ACC112 (cell line): Measurements from ENCODE around the gene TSPEAR.
"Not testable (repeated sequence)": the region's sequence is repeated elsewhere in the genome, so short reads cannot be mapped to it uniquely, and the experiment has no call there.

Source experiments
- H2AFZ ChIP-seq: fragments of 200-600 bp; sonication (generic); one replicate; pipeline ENCODE4 v1.6.0; 2017; ENCODE audit warnings: antibody characterized with exemption, low read length; ENCODE audit not compliant: unreplicated experiment
- H3K27ac ChIP-seq: fragments of 200-600 bp; sonication (generic); 2 replicates; pipeline ENCODE4 v1.5.1; 2014; ENCODE audit warnings: low read depth, mild to moderate bottlenecking, antibody characterized with exemption, low read length, moderate library complexity
- H3K27me3 ChIP-seq: fragments of 200-600 bp; sonication (generic); 2 replicates; pipeline ENCODE4 v1.6.1; 2014; ENCODE audit warnings: mild to moderate bottlenecking, antibody characterized with exemption, low read length, moderate library complexity, mixed read lengths; ENCODE audit not compliant: insufficient read depth
- H3K36me3 ChIP-seq: fragments of 200-600 bp; sonication (generic); 2 replicates; pipeline ENCODE4 v1.6.1; 2016; ENCODE audit warnings: mild to moderate bottlenecking, antibody characterized with exemption, low read length, moderate library complexity, mixed read lengths; ENCODE audit not compliant: insufficient read depth
- H3K4me1 ChIP-seq: fragments of 200-600 bp; sonication (generic); one replicate; pipeline ENCODE4 v1.6.1; 2016; ENCODE audit warnings: low read length, mixed read lengths; ENCODE audit not compliant: insufficient read depth, unreplicated experiment, control insufficient read depth
- H3K4me3 ChIP-seq: fragments of 200-600 bp; sonication (generic); 2 replicates; pipeline ENCODE4 v1.5.1; 2014; ENCODE audit warnings: mild to moderate bottlenecking, low read depth, low read length
- H3K79me2 ChIP-seq: fragments of 200-600 bp; sonication (generic); one replicate; pipeline ENCODE4 v1.6.0; 2016; ENCODE audit warnings: low read length; ENCODE audit not compliant: control insufficient read depth, unreplicated experiment, insufficient read depth

The TSPEAR gene

GRCh38 chr21:44574457-44575306, 136.7 kb downstream of the TSPEAR start:
- H3K27me3 ChIP-seq: peaks cover 7% of the 10 kb centered on the region; the same call in 1 of the 2 replicates

DNA sequence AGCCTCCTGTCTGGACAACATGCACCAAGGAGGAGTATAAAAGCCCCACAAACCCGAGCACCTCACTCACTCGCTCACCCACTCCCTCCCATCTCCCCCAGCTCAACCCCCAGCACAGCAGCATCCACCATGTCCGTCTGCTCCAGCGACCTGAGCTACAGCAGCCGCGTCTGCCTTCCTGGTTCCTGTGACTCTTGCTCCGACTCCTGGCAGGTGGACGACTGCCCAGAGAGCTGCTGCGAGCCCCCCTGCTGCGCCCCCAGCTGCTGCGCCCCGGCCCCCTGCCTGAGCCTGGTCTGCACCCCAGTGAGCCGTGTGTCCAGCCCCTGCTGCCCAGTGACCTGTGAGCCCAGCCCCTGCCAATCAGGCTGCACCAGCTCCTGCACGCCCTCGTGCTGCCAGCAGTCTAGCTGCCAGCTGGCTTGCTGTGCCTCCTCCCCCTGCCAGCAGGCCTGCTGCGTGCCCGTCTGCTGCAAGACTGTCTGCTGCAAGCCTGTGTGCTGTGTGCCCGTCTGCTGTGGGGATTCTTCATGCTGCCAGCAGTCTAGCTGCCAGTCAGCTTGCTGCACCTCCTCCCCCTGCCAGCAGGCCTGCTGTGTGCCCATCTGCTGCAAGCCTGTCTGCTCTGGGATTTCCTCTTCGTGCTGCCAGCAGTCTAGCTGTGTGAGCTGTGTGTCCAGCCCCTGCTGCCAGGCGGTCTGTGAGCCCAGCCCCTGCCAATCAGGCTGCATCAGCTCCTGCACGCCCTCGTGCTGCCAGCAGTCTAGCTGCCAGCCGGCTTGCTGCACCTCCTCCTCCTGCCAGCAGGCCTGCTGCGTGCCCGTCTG, 137.5 kb downstream of the TSPEAR start, which contains the start of gene KRTAP10-4:
TSS of gene KRTAP10-4 (plus strand) at position 100 of the 827 bp plus-strand sequence. CDS start at position 130, 30 bp downstream.
- H3K4me3 ChIP-seq, H3K27me3 ChIP-seq, H2AFZ ChIP-seq, H3K27ac ChIP-seq, H3K79me2 ChIP-seq, H3K4me1 ChIP-seq, H3K36me3 ChIP-seq: not testable (repeated sequence)

More at GRCh38 chr21:44574457-44575306, 136.7 kb downstream of the TSPEAR start:
- no peaks in the 10 kb centered on the region for H3K4me1 ChIP-seq
- no peaks in the 10 kb centered on the region for H3K79me2 ChIP-seq
- no peak overlapping the region for H3K4me3 ChIP-seq
- no peak overlapping the region for H3K27ac ChIP-seq
- H2AFZ ChIP-seq: no peak overlapping the region
- H3K36me3 ChIP-seq: no peaks in the 10 kb centered on the region

- no peak overlapping the region for H3K4me3 ChIP-seq
- no peak overlapping the region for H3K27ac ChIP-seq
- no peaks in the 10 kb centered on the region for H3K4me1 ChIP-seq
- H3K27me3 ChIP-seq: peaks cover 7% of the 10 kb centered on the region; the same call in 1 of the 2 replicates
- no peak overlapping the region for H2AFZ ChIP-seq
- H3K79me2 ChIP-seq: no peaks in the 10 kb centered on the region
- H3K36me3 ChIP-seq: no peaks in the 10 kb centered on the region
Observed at GRCh38 chr21:44572959-44573583, 138.3 kb downstream of the TSPEAR start.

GRCh38 chr21:44571844-44572782, 139.3 kb downstream of the TSPEAR start:
- Histone ChIP-seq H3K36me3 (no peaks in the 10 kb centered on the region), H2AFZ (no peak overlapping the region), H3K27ac (no peak overlapping the region), H3K79me2 (no peaks in the 10 kb centered on the region), H3K4me1 (no peaks in the 10 kb centered on the region), H3K4me3 (no peak overlapping the region), H3K27me3 (peaks cover 3% of the 10 kb centered on the region; the same call in 1 of the 2 replicates)

DNA sequence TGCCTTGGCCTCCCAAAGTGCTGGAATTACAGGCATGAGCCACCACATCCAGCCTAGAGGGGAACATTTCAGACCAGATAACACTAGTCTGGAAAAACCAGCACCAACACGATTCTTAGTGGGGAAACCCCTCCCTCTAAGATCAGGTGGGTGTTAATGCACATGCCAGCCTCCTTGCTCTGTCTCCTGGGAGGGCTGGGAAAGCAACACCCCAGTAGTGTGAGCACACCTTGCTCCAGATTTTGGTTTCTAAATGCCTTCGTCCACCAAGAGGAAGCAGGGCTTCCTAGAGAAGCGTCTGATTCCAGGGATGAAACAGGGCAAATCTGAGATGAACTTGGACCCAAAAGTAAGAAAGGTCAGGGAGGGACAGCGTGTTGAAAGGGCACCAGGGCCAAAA, 140.1 kb downstream of the TSPEAR start:
- H3K79me2 ChIP-seq: no peaks in the 10 kb centered on the region
- peaks cover 4% of the 10 kb centered on the region; the same call in 1 of the 2 replicates for H3K27me3 ChIP-seq
- H2AFZ ChIP-seq: no peak overlapping the region
- H3K4me1 ChIP-seq: no peaks in the 10 kb centered on the region
- no peak overlapping the region for H3K4me3 ChIP-seq
- H3K27ac ChIP-seq: no peak overlapping the region
- no peaks in the 10 kb centered on the region for H3K36me3 ChIP-seq

DNA sequence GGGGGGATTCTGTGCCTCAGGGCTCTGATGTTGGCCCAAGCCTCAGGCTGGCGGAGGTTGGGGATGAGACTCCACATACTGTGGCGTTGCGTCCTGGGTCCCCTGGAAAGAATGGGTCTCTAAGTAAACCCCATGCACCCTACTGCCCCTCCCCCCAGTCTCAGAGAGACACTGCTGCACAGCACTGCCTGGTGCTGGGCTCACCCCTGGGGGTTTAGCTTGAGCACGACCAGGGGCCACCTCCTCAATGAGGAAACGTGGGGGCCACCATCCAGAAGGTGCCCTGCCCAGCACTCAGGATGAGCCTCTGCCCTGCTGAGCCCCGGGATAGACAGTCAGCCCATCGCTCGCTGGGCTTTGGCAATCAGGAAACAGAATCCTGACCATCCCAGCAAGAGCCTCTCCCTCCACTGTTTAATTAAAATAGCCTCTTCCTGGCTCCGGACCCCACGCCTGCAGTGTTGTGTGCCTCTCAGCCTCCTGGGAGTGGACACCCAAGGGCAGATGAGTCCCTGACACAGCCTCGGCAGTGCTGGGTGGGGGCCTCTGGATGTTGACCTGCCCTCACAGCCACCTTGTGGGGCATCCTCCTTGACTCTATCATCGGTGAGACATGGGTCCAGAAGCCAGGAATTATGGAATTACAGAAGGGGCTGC, 141.4 kb downstream of the TSPEAR start:
- no peaks in the 10 kb centered on the region for H3K4me1 ChIP-seq
- H3K36me3 ChIP-seq: no peaks in the 10 kb centered on the region
- H2AFZ ChIP-seq: no peak overlapping the region
- no peak overlapping the region for H3K27ac ChIP-seq
- no peaks in the 10 kb centered on the region for H3K79me2 ChIP-seq
- H3K27me3 ChIP-seq: peaks cover 3% of the 10 kb centered on the region; the same call in 1 of the 2 replicates
- no peak overlapping the region for H3K4me3 ChIP-seq

DNA sequence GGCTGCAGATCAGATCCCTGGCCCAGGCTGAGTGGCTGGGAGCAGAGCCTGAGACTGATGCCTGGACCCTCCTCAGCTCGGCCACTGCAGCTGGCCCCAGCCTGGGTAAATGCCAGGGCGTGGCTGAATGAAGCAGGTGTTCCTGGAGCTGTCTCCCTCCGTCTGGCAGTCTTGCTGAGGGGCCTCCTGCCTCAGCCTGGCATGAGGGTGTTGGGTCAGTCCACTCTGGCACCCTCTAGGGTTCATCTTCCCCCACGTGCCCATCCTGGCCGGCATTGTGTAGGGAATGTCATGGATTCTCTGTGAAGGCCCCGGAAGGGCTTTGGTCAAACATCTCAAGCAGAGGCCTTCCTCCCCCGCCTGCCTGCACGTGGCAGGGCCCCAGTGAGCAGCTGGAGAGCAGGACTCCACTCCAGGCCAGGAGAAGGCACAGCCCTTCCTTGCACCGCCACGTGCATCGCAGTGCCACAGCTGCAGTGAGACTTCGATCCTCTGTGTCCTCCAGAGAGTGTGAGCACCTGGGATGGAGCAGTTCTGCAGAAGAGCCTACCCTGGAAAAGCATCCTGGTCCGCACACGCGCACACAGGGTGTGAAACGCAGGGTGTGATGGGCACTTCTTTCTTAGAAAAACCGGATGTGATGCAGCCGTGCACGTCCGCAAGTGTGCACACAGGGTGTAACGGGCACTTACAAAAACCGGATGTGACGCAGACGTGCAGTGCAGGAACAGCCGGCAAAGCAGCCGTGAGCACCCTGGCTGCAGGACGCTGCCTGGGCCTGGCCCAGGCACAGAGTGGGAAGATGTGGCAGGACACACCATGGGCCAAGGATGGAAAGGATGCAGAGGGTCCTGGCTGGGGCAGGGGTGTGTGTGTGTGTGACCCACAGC, 142.5 kb downstream of the TSPEAR start:
- H3K27ac ChIP-seq: no peak overlapping the region
- H3K79me2 ChIP-seq: no peaks in the 10 kb centered on the region
- H3K4me1 ChIP-seq: no peaks in the 10 kb centered on the region
- no peak overlapping the region for H3K4me3 ChIP-seq
- peaks cover 4% of the 10 kb centered on the region; the same call in 1 of the 2 replicates for H3K27me3 ChIP-seq
- no peak overlapping the region for H2AFZ ChIP-seq
- no peaks in the 10 kb centered on the region for H3K36me3 ChIP-seq

- Histone ChIP-seq H3K4me3 (no peak overlapping the region), H3K27me3 (peaks cover 10% of the 10 kb centered on the region; the same call in 1 of the 2 replicates), H3K36me3 (no peaks in the 10 kb centered on the region), H3K4me1 (no peaks in the 10 kb centered on the region), H3K27ac (no peak overlapping the region), H2AFZ (no peak overlapping the region), H3K79me2 (no peaks in the 10 kb centered on the region)
Observed at GRCh38 chr21:44568261-44568660, 143.1 kb downstream of the TSPEAR start.
